Measurements from ENCODE around the gene PSMD6.

DNA sequence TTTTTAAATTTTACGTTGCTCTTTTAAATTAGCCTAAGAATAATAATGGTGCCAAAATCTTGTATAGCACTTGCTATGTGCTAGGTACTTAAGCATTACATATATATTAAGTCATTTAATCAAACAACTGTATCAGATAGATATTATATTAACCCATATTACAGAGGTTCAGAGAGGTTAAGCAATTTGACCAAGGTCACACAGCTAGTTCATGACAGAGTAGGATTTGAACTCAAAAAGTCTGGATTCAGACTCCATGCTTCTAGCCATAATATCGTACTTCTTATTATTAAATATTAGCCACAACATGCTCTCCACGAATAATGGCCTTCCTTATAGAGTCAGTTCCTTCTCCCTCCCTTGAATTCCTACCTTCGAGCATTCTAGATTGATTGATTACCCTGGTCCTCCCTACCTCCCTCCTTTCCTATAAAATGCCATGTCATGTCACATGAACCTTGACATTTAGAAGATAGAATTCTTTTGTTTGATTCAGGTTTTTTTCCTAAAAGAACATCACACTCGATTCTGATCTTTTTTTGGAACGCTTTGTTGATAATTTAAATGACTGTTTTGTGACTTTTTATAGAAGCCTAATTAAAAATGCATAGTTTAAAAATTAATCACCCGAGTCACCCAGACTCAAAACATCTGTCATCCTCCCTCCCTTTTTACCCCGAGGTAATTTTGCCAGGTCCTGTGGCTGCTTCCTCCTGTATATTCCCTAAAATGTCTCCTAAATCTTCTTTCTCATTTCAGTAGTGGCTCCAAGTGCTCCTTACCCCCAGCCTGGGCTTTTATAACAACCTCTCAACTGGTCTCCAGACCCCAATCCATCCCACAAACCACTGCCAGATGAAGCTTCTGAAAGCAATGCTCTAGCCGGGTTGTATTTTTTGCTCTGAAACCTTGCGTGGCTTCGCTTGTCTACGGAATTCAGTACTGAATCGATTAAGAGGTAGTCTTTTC lies 8.5 kb upstream of the PSMD6 start:
- TF ChIP-seq, protein P1, sequence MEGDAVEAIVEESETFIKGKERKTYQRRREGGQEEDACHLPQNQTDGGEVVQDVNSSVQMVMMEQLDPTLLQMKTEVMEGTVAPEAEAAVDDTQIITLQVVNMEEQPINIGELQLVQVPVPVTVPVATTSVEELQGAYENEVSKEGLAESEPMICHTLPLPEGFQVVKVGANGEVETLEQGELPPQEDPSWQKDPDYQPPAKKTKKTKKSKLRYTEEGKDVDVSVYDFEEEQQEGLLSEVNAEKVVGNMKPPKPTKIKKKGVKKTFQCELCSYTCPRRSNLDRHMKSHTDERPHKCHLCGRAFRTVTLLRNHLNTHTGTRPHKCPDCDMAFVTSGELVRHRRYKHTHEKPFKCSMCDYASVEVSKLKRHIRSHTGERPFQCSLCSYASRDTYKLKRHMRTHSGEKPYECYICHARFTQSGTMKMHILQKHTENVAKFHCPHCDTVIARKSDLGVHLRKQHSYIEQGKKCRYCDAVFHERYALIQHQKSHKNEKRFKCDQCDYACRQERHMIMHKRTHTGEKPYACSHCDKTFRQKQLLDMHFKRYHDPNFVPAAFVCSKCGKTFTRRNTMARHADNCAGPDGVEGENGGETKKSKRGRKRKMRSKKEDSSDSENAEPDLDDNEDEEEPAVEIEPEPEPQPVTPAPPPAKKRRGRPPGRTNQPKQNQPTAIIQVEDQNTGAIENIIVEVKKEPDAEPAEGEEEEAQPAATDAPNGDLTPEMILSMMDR (IDR thresholded peaks at IDR 0.05) = no peak
- no peak for TF ChIP-seq POLR2AphosphoS5 (IDR thresholded peaks at IDR 0.05)
- TF ChIP-seq POLR2A (IDR thresholded peaks at IDR 0.05) = no peak
- TF ChIP-seq EP300 (IDR thresholded peaks at IDR 0.05; ENCODE audit: low read depth) = no peak
